ENCODE measurements around the gene CREB3L2. TPM values are rescaled to one million over a fixed set of nuclear protein-coding genes. Genes with fewer than 3 reads are reported as not detected.
A peak's percentile ranks its signal among the peaks of the same experiment; 100 is the strongest.

CREB3L2 gene
- total RNA-seq, 1 experiment from 2014 or later, result 18.1 TPM

- ATAC-seq (peak; percentile 88), DNase-seq (peak; percentile 75)
- Histone ChIP-seq H3F3A (ENCODE audit: low read length, unreplicated experiment) (no peaks in the 10 kb centered on the region), H3K27me3 (ENCODE audit: low read length) (no peaks in the 10 kb centered on the region), H3K27ac (ENCODE audit: low read length) (peak overlapping the region; percentile 92), H4K20me1 (ENCODE audit: low read length) (no peaks in the 10 kb centered on the region), H3K9me3 (ENCODE audit: low read length) (no peaks in the 10 kb centered on the region), H3K4me1 (ENCODE audit: insufficient read depth, low read length) (peaks cover 40% of the 10 kb centered on the region), H3K36me3 (ENCODE audit: low read depth, low read length) (no peaks in the 10 kb centered on the region; the same call in 1 of the 2 replicates), H3K9ac (ENCODE audit: low read length) (peak overlapping the region; percentile 57), H3K4me2 (ENCODE audit: low read length) (peak overlapping the region; percentile 72), H2AFZ (ENCODE audit: low read length) (no peak overlapping the region), H3K9me2 (replicated peaks; ENCODE audit: low read length) (no peaks in the 10 kb centered on the region), H3K4me3 (ENCODE audit: low read length) (peak overlapping the region; percentile 35; the same call in 1 of the 2 replicates), H3K79me2 (ENCODE audit: low read length) (peaks cover 6% of the 10 kb centered on the region; the same call in 1 of the 2 replicates)
- TF ChIP-seq EZH2phosphoT487 (IDR thresholded peaks at IDR 0.05; ENCODE audit: borderline replicate concordance, low read length), result no peak
- TF ChIP-seq EZH2 (IDR thresholded peaks at IDR 0.05; ENCODE audit: low read length, unreplicated experiment), result no peak
- TF ChIP-seq CTCF (conservative IDR thresholded peaks at IDR 0.05; ENCODE audit: low read depth, low read length), result no peak
- CTCF ChIA-PET, result interaction anchor here (0.5 to 1.2 kb wide), 2 partner anchors 48 to 247 kb away, joined by 4 read pairs; partner anchors contain the start of gene CREB3L2
- POLR2A ChIA-PET (ENCODE audit: unreplicated experiment), result interaction anchor here (0.5 to 0.7 kb wide), 4 partner anchors 14 to 1601 kb away, joined by 3 to 7 read pairs (median 6); no protein-coding TSS in a partner anchor
- intact Hi-C loops (cut with micrococcal nuclease), result no loop called here
- BruUV-seq (replicated peaks), result no TSS peak
These were observed 48.0 kb downstream of the CREB3L2 start for GRCh38 chr7:137953665-137954470.

GRCh38 chr7:137953043-137953664 is 48.7 kb downstream of the CREB3L2 start:
- ATAC-seq, result no peak
- no peaks in the 10 kb centered on the region for H4K20me1 ChIP-seq (ENCODE audit: low read length)

More at GRCh38 chr7:137953043-137953664, 48.7 kb downstream of the CREB3L2 start:
- Histone ChIP-seq H3K27me3 (ENCODE audit: low read length) (no peaks in the 10 kb centered on the region), H3F3A (ENCODE audit: low read length, unreplicated experiment) (no peaks in the 10 kb centered on the region), H3K4me3 (ENCODE audit: low read length) (peak overlapping the region; percentile 25; the same call in 1 of the 2 replicates), H3K4me2 (ENCODE audit: low read length) (peak overlapping the region; percentile 72), H3K9me2 (replicated peaks; ENCODE audit: low read length) (no peaks in the 10 kb centered on the region), H3K36me3 (ENCODE audit: low read depth, low read length) (no peaks in the 10 kb centered on the region; the same call in 1 of the 2 replicates), H2AFZ (ENCODE audit: low read length) (no peak overlapping the region), H3K9me3 (ENCODE audit: low read length) (no peaks in the 10 kb centered on the region), H3K9ac (ENCODE audit: low read length) (peak overlapping the region; percentile 57), H3K27ac (ENCODE audit: low read length) (peak overlapping the region; percentile 92), H3K79me2 (ENCODE audit: low read length) (peaks cover 6% of the 10 kb centered on the region; the same call in 1 of the 2 replicates), H3K4me1 (ENCODE audit: insufficient read depth, low read length) (peaks cover 47% of the 10 kb centered on the region)
- intact Hi-C loops (cut with micrococcal nuclease), result no loop called here
- no peak for DNase-seq
- CTCF ChIA-PET, result interaction anchor here (0.5 to 1.2 kb wide), 2 partner anchors 49 to 247 kb away, joined by 4 read pairs; partner anchors contain the start of gene CREB3L2
- no TSS peak for BruUV-seq (replicated peaks)
- POLR2A ChIA-PET (ENCODE audit: unreplicated experiment), result interaction anchor here (0.6 to 0.7 kb wide), 2 partner anchors 15 to 1277 kb away, joined by 5 to 6 read pairs; no protein-coding TSS in a partner anchor
- TF ChIP-seq CTCF (conservative IDR thresholded peaks at IDR 0.05; ENCODE audit: low read depth, low read length) (no peak), EZH2phosphoT487 (IDR thresholded peaks at IDR 0.05; ENCODE audit: borderline replicate concordance, low read length) (no peak), EZH2 (IDR thresholded peaks at IDR 0.05; ENCODE audit: low read length, unreplicated experiment) (no peak)

Data from PC-3 (cell line).